Stomach (tissue), 4 donors: ENCODE measurements around the gene VPREB1.
"Not testable (repeated sequence)": the region's sequence is repeated elsewhere in the genome, so short reads cannot be mapped to it uniquely, and the experiment has no call there.

ENCODE experiments used
- CTCF ChIP-seq, 7 experiments: fragments of 450-650 bp in 4 of 7; fragments of 200-600 bp in 3 of 7; sonication (generic) in 3 of 7; IDR thresholded peaks; one replicate each; pipeline ENCODE4 v1.5.1; 2016 to 2019; ENCODE audit warnings: antibody characterized with exemption in 7 of 7, control low read depth in 2 of 7, mild to moderate bottlenecking in 1 of 7
- EP300 ChIP-seq: sonication (generic); formaldehyde crosslinking; IDR thresholded peaks from one replicate; pipeline ENCODE4 v1.6.1; 2017; ENCODE audit warnings: antibody characterized with exemption
- POLR2A ChIP-seq, 4 donors: fragments of 450-650 bp; IDR thresholded peaks; one replicate each; pipeline ENCODE4 v1.6.1; 2016; ENCODE audit warnings: antibody characterized with exemption in 4 of 4, control low read depth in 2 of 4, mild to moderate bottlenecking in 1 of 4, moderate library complexity in 1 of 4
- POLR2AphosphoS5 ChIP-seq, 3 donors: sonication (generic); formaldehyde crosslinking; IDR thresholded peaks; one replicate each; pipeline ENCODE4 v1.6.1; 2016; ENCODE audit warnings: antibody characterized with exemption in 3 of 3

GRCh38 chr22:22287106-22287626 is 42.6 kb downstream of the VPREB1 start:
- not testable (repeated sequence) for TF ChIP-seq CTCF (IDR thresholded peaks at IDR 0.05); POLR2AphosphoS5 (IDR thresholded peaks at IDR 0.05); POLR2A (IDR thresholded peaks at IDR 0.05); EP300
